HCT116 (cell line): Measurements from ENCODE around the gene TNFAIP3. TPM values are rescaled to one million over a fixed set of nuclear protein-coding genes. Genes with fewer than 3 reads are reported as not detected.
A peak's percentile ranks its signal among the peaks of the same experiment; 100 is the strongest.

Source experiments
- ATAC-seq: fragments of 200-7000 bp; cut with Tn5 transposase; 2 replicates; pipeline ENCODE4 v1.9.1; 2020; ENCODE audit warnings: mild to moderate bottlenecking, moderate library complexity
- BruUV-seq: library from RNA; stranded (reverse); fragments of 400-500 nt; replicated peaks from 2 replicates; lab custom pipeline; 2021; lab: Mats Ljungman, UMichigan
- CTCF ChIA-PET: fragments of 300-600 bp; sonication (Branson Sonifier 250); formaldehyde crosslinking; loops from one replicate; lab custom pipeline; 2021; ENCODE audit warnings: antibody characterized with exemption; lab: Charles Lee
- POLR2A ChIA-PET: fragments of 300-600, 350-600 bp; sonication (Branson Sonifier 250); formaldehyde crosslinking; loops from one replicate; lab custom pipeline; 2021; ENCODE audit warnings: antibody characterized with exemption; lab: Charles Lee
- RAD21 ChIA-PET, 2 experiments: fragments of 300-600 bp; sonication (Branson Sonifier 250); formaldehyde crosslinking; loops; one replicate each; lab custom pipeline; 2023; ENCODE audit warnings: low total read pairs in 2 of 2; ENCODE audit not compliant: uncharacterized antibody in 2 of 2, unreplicated experiment in 2 of 2, low non-redundant PET in 1 of 2; lab: Charles Lee
- DNase-seq: peaks from one replicate; pipeline ENCODE4 v3.0.0-alpha.2; 2010; ENCODE audit warnings: low read depth, low spot score
- H2AFZ ChIP-seq: fragments of 200-600 bp; shearing (Covaris generic), sonication (generic); 2 replicates; pipeline ENCODE4 v1.6.1; 2017; ENCODE audit warnings: low read depth, mixed run types, mixed read lengths, antibody characterized with exemption, low read length; ENCODE audit not compliant: poor library complexity, severe bottlenecking
- H3K27ac ChIP-seq: 2 replicates; pipeline ENCODE4 v1.5.1; 2012; ENCODE audit warnings: low read depth, low read length
- H3K27me3 ChIP-seq: fragments of 200-600 bp; sonication (generic); 2 replicates; pipeline ENCODE4 v1.6.1; 2016; ENCODE audit warnings: mixed run types, low read length, mixed read lengths; ENCODE audit not compliant: insufficient read depth
- H3K36me3 ChIP-seq, 2 experiments: fragments of 200-500 bp in 1 of 2; fragments of 200-600 bp in 1 of 2; sonication (Bioruptor generic) in 1 of 2; sonication (generic) in 1 of 2; 2 replicates each; pipeline versions ENCODE4 v1.5.1 to v1.6.1; 2014 to 2016; ENCODE audit warnings: low read length in 2 of 2, inconsistent platforms in 1 of 2, mixed read lengths in 1 of 2, mixed run types in 1 of 2; ENCODE audit not compliant: insufficient read depth in 2 of 2, control insufficient read depth in 1 of 2
- H3K4me1 ChIP-seq, 2 experiments: fragments of 200-600 bp in 1 of 2; sonication (generic) in 1 of 2; 2 replicates each; pipeline versions ENCODE4 v1.5.1 to v1.6.1; 2012 to 2017; ENCODE audit warnings: low read length in 2 of 2, inconsistent platforms in 1 of 2, mild to moderate bottlenecking in 1 of 2, mixed read lengths in 1 of 2, mixed run types in 1 of 2, moderate library complexity in 1 of 2; ENCODE audit not compliant: insufficient read depth in 2 of 2, control insufficient read depth in 1 of 2
- H3K4me2 ChIP-seq: fragments of 200-600 bp; sonication (generic); 2 replicates; pipeline ENCODE4 v1.6.1; 2017; ENCODE audit warnings: mixed run types, low read length, mixed read lengths
- H3K4me3 ChIP-seq, 2 experiments: fragments of 200-600 bp in 1 of 2; sonication (generic) in 1 of 2; replicated peaks in 1 of 2; 2 replicates each; pipeline ENCODE4 v1.5.1; 2011 to 2016; ENCODE audit warnings: low read length in 2 of 2, control low read depth in 1 of 2, low read depth in 1 of 2, mild to moderate bottlenecking in 1 of 2, mixed read lengths in 1 of 2, mixed run types in 1 of 2
- H3K79me2 ChIP-seq: fragments of 200-600 bp; sonication (generic); 2 replicates; pipeline ENCODE4 v1.6.1; 2017; ENCODE audit warnings: mild to moderate bottlenecking, mixed run types, low read length, moderate library complexity, mixed read lengths; ENCODE audit not compliant: insufficient read depth
- H3K9ac ChIP-seq: fragments of 200-600 bp; sonication (generic); 2 replicates; pipeline ENCODE4 v1.6.1; 2016; ENCODE audit warnings: low read length, mixed read lengths
- H3K9me2 ChIP-seq: fragments of 200-600 bp; sonication (generic), shearing (Covaris generic); 2 replicates; pipeline ENCODE4 v1.6.1; 2017; ENCODE audit warnings: mixed run types, mild to moderate bottlenecking, moderate library complexity; ENCODE audit not compliant: insufficient read depth
- H3K9me3 ChIP-seq, 2 experiments: fragments of 200-500 bp in 1 of 2; fragments of 200-600 bp in 1 of 2; sonication (Bioruptor generic) in 1 of 2; sonication (generic) in 1 of 2; 2 replicates each; pipeline ENCODE4 v1.6.1; 2014 to 2017; ENCODE audit warnings: low read length in 2 of 2, mixed read lengths in 2 of 2, inconsistent platforms in 1 of 2, low read depth in 1 of 2, mild to moderate bottlenecking in 1 of 2, mixed run types in 1 of 2, moderate library complexity in 1 of 2; ENCODE audit not compliant: control insufficient read depth in 1 of 2, insufficient read depth in 1 of 2
- H4K20me1 ChIP-seq: fragments of 200-600 bp; sonication (generic), shearing (Covaris generic); 2 replicates; pipeline ENCODE4 v1.6.1; 2017; ENCODE audit warnings: mixed run types, mild to moderate bottlenecking, moderate library complexity; ENCODE audit not compliant: insufficient read depth
- CBX3 ChIP-seq: IDR thresholded peaks from 2 replicates; pipeline ENCODE4 v1.6.1; 2012; ENCODE audit warnings: low read depth
- CEBPB ChIP-seq: IDR thresholded peaks from 2 replicates; pipeline ENCODE4 v1.6.1; 2012; ENCODE audit warnings: low read depth
- FOSL1 ChIP-seq: IDR thresholded peaks from 2 replicates; pipeline ENCODE4 v1.6.1; 2012; ENCODE audit warnings: low read depth
- JUND ChIP-seq: IDR thresholded peaks from 2 replicates; pipeline ENCODE4 v1.6.1; 2012
- MAX ChIP-seq: IDR thresholded peaks from 2 replicates; pipeline ENCODE4 v1.6.1; 2012
- POLR2AphosphoS5 ChIP-seq: IDR thresholded peaks from 2 replicates; pipeline ENCODE4 v1.6.1; 2011; ENCODE audit warnings: mild to moderate bottlenecking, low read depth, low read length, moderate library complexity
- RAD21 ChIP-seq: IDR thresholded peaks from 2 replicates; pipeline ENCODE4 v1.6.1; 2012; ENCODE audit warnings: low read depth, mild to moderate bottlenecking
- REST ChIP-seq: IDR thresholded peaks from 2 replicates; pipeline ENCODE4 v1.6.1; 2012; ENCODE audit warnings: low read depth
- SIN3A ChIP-seq: IDR thresholded peaks from 2 replicates; pipeline ENCODE4 v1.6.1; 2012; ENCODE audit warnings: low read depth
- SP1 ChIP-seq: IDR thresholded peaks from 2 replicates; pipeline ENCODE4 v1.6.1; 2012; ENCODE audit warnings: low read depth
- TCF7L2 ChIP-seq: IDR thresholded peaks from 2 replicates; pipeline ENCODE4 v1.7.0; 2011; ENCODE audit warnings: borderline replicate concordance, inconsistent platforms; ENCODE audit not compliant: insufficient read depth, insufficient read length; ENCODE audit errors: extremely low read depth
- YY1 ChIP-seq: IDR thresholded peaks from 2 replicates; pipeline ENCODE4 v1.6.1; 2011; ENCODE audit warnings: low read length, low read depth, moderate library complexity, mild to moderate bottlenecking; ENCODE audit not compliant: insufficient replicate concordance; ENCODE audit errors: extremely low read depth
- ZFX ChIP-seq: fragments of 450-650 bp; IDR thresholded peaks from 2 replicates; pipeline ENCODE4 v1.6.1; 2017
- ZNF274 ChIP-seq: fragments of 200-500 bp; sonication (Bioruptor generic); IDR thresholded peaks from 2 replicates; pipeline ENCODE4 v1.6.1; 2014; ENCODE audit warnings: mild to moderate bottlenecking, low read depth, low read length, inconsistent platforms
- intact Hi-C: fragments of 100-400 bp; cut with micrococcal nuclease; formaldehyde crosslinking; loops from 2 replicates; pipeline ENCODE4 v1.10.0; 2022
- total RNA-seq: library from RNA; stranded (reverse); gene quantifications from one replicate; pipeline ENCODE4 v1.2.1, GENCODE V29; 2021; ENCODE audit not compliant: unreplicated experiment

TNFAIP3 gene
- total RNA-seq, 1 experiment from 2014 or later = 4.4 TPM

GRCh38 chr6:137925141-137925698 is 58.2 kb downstream of the TNFAIP3 start:
- BruUV-seq = no TSS peak
- Histone ChIP-seq H3K4me2 (no peak overlapping the region), H3K36me3 (no peaks in the 10 kb centered on the region), H2AFZ (peak overlapping the region; percentile 76), H3K27me3 (no peaks in the 10 kb centered on the region), H4K20me1 (no peaks in the 10 kb centered on the region), H3K9ac (no peak overlapping the region), H3K79me2 (no peaks in the 10 kb centered on the region), H3K9me3 (no peaks in the 10 kb centered on the region), H3K4me3 (no peak overlapping the region), H3K4me1 (peaks cover 5 to 28% of the 10 kb centered on the region in 2 experiments; a peak in 2 of 4 replicates), H3K27ac (no peak overlapping the region), H3K9me2 (no peaks in the 10 kb centered on the region; the same call in 1 of the 2 replicates)
- DNase-seq (no peak), ATAC-seq (no peak)
- CTCF ChIA-PET = interaction anchor here (0.9 kb wide), 1 partner anchor 19 kb away, joined by 3 read pairs; no protein-coding TSS in a partner anchor
- intact Hi-C loops = no loop called here
- TF ChIP-seq YY1 (no peak), POLR2AphosphoS5 (no peak), ZFX (no peak), ZNF274 (no peak), CEBPB (no peak), SIN3A (no peak), TCF7L2 (no peak), RAD21 (no peak), CBX3 (no peak)
- POLR2A ChIA-PET = interaction anchor here (0.6 kb wide), 1 partner anchor 215 kb away, joined by 4 read pairs; no protein-coding TSS in a partner anchor
- RAD21 ChIA-PET = no interaction called here

GRCh38 chr6:137926207-137926731 is 59.2 kb downstream of the TNFAIP3 start:
- BruUV-seq = no TSS peak
- DNase-seq (peak; percentile 38), ATAC-seq (peak; percentile 77)
- Histone ChIP-seq H3K4me1 (peaks cover 5 to 28% of the 10 kb centered on the region in 2 experiments; a peak in 2 of 4 replicates), H3K27ac (no peak overlapping the region), H3K9me2 (no peaks in the 10 kb centered on the region; the same call in 1 of the 2 replicates), H3K9ac (no peak overlapping the region), H3K4me3 (peak overlapping the region in 1 of 2 experiments; percentile 8; a peak in 1 of 4 replicates), H2AFZ (peak overlapping the region; percentile 76), H3K79me2 (no peaks in the 10 kb centered on the region), H4K20me1 (no peaks in the 10 kb centered on the region), H3K27me3 (no peaks in the 10 kb centered on the region), H3K36me3 (no peaks in the 10 kb centered on the region), H3K4me2 (peak overlapping the region; percentile 64), H3K9me3 (no peaks in the 10 kb centered on the region)
- RAD21 ChIA-PET = no interaction called here
- TF ChIP-seq CEBPB (peak; percentile 60; the same call in 1 of the 2 replicates), CBX3 (peak; percentile 61), SP1 (peak; percentile 68; the same call in 1 of the 2 replicates), JUND (peak; percentile 55), REST (no peak), FOSL1 (peak; percentile 55; the same call in 1 of the 2 replicates), MAX (no peak)
- POLR2A ChIA-PET = interaction anchor here (0.6 kb wide), 1 partner anchor 216 kb away, joined by 4 read pairs; no protein-coding TSS in a partner anchor
- intact Hi-C loops = loop anchor here (2.0 kb wide), 1 partner anchor 19 kb away; no protein-coding TSS in a partner anchor
- CTCF ChIA-PET = interaction anchor here (0.7 to 1.8 kb wide), 3 partner anchors 13 to 126 kb away, joined by 3 to 4 read pairs (median 3); no protein-coding TSS in a partner anchor
